ENCODE results near the gene NBEA. TPM values are rescaled to one million over a fixed set of nuclear protein-coding genes. Genes with fewer than 3 reads are reported as not detected.
"Not testable (repeated sequence)": the region's sequence is repeated elsewhere in the genome, so short reads cannot be mapped to it uniquely, and the experiment has no call there.

The NBEA gene
- total RNA-seq, 1 experiment from 2014 or later, result 1.6 TPM

DNA sequence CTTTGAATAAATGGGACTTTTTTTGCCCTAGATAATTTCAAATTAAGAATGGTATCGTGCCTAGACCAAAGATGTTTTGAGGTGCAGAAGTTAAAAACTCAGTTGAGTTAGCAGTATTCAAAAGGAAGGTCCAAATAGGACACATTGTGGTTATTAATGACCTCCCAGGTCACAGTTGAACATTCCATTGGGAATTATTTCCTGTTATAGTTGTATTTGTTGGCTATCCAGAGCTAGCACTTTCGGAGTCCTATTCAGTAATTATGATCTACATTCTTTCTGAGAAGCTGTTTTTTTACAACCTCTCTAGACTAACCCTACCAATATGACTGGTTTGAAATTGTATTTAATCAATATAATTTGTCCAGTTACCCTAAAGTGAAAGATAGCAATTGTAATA is 450.7 kb downstream of the NBEA start:
- Histone ChIP-seq H3K27ac (no peak overlapping the region), H3K4me1 (replicated peaks) (no peaks in the 10 kb centered on the region), H3K36me3 (no peaks in the 10 kb centered on the region), H3K4me3 (no peak overlapping the region), H3K9me3 (replicated peaks) (no peaks in the 10 kb centered on the region), H3K27me3 (replicated peaks) (no peaks in the 10 kb centered on the region)
- DNase-seq (ENCODE audit: low read depth in 1 of 2, low spot score in 2 of 2), result no peak

DNA sequence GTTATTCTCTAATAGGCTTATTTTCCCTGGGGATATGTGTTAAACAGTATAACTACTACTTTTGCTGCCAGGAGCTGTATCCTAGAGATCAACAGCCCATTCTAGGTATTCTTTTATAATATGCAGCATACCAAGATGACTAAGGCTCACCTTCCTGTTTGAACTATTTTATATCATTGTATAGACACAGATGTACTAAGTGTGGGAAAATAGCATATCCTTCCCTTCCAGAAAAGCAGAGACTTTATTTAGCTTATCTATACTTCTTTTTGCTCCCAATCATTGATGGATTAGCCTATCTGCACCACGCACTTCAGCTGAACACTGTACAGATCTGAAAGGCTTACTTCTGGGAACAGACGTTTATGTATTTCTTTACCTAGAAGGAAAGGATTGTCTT is 451.8 kb downstream of the NBEA start:
- no peak overlapping the region for H3K27ac ChIP-seq
- no peak for DNase-seq (ENCODE audit: low read depth in 1 of 2, low spot score in 2 of 2)

DNA sequence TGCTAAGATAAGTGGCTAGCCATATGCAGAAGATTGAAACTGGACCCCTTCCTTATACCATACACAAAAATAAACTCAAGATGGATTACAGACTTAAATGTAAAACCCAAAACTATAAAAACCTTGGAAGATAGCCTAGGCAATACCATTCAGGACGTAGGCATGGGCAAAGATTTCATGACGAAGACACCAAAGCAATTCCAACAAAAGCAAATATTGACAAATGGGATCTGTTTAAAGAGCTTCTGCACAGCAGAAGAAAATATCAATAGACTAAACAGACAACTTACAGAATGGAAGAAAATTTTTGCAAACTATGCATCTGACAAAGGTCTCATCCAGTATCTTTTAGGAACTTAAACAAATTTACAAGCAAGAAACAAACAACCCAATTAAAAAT is 466.2 kb downstream of the NBEA start:
- H3K4me3 ChIP-seq; H3K27ac ChIP-seq; H3K27me3 ChIP-seq (replicated peaks); H3K4me1 ChIP-seq (replicated peaks); DNase-seq (ENCODE audit: low read depth in 1 of 2, low spot score in 2 of 2); H3K36me3 ChIP-seq; H3K9me3 ChIP-seq (replicated peaks): not testable (repeated sequence)

More for the DNA sequence above, 451.8 kb downstream of the NBEA start:
- H3K9me3 ChIP-seq (replicated peaks), result no peaks in the 10 kb centered on the region
- no peak overlapping the region for H3K4me3 ChIP-seq
- H3K36me3 ChIP-seq, result no peaks in the 10 kb centered on the region
- no peaks in the 10 kb centered on the region for H3K4me1 ChIP-seq (replicated peaks)
- no peaks in the 10 kb centered on the region for H3K27me3 ChIP-seq (replicated peaks)

DNA sequence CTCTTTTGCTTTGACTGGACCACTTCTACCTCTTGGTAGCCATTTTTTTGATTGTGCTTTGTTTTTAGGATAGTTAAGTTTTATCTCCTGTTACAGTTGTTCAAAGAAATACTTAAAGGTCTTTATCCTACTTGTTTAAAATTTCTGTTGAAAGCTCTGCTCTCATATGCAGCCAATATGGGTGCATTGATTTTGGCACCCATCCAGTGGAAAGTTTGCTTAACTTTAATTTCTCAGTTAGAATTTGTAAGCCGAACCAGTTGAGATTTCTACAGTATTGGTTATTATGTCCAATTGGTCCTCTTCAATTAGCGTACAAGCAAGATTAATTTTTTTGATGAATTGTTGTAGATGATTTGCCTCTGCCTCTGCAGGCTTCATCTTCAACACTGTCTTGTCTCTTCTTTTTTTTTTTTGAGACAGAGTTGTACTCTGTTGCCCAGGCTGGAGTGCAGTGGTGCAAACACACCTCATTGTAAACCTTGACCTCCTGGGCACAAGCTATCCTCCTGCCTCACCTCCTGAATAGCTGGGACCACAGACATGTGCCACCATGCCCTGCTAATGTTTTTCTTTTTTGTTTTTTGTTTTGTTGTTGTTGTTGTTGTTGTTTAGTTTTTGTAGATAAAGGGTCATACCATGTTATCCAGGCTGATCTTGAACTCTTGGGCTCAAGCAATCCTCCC is 469.1 kb downstream of the NBEA start:
- DNase-seq (ENCODE audit: low read depth in 1 of 2, low spot score in 2 of 2), result no peak
- H3K4me3 ChIP-seq, result no peak overlapping the region
- H3K9me3 ChIP-seq (replicated peaks), result no peaks in the 10 kb centered on the region
- H3K27ac ChIP-seq, result no peak overlapping the region
- no peaks in the 10 kb centered on the region for H3K27me3 ChIP-seq (replicated peaks)
- H3K36me3 ChIP-seq, result no peaks in the 10 kb centered on the region
- H3K4me1 ChIP-seq (replicated peaks), result no peaks in the 10 kb centered on the region

DNA sequence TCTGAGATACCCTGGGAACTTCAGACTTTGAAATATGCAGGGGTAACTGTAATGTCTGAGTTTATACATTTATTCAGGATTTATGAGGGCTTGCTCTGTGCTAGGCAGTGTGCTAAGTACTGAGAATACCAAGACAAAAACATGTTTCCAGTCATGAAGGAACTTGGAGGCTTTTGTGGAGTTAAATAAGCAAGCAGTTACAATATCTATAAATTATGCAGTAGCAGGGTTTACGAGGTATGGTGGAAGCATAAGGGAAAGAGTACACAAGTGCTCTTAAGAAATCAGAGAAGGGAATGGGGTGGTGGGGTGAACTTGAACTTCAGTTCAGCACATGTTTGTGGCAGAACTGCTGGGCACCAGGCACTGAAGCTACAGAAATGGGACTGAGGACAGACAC is 506.4 kb downstream of the NBEA start:
- Histone ChIP-seq H3K4me1 (replicated peaks) (no peaks in the 10 kb centered on the region), H3K27me3 (replicated peaks) (0 out of 2 replicates have a peak, but pooled peaks cover 3% of the 10 kb centered on the region), H3K36me3 (no peaks in the 10 kb centered on the region), H3K27ac (no peak overlapping the region), H3K4me3 (no peak overlapping the region), H3K9me3 (replicated peaks) (no peaks in the 10 kb centered on the region)
- DNase-seq (ENCODE audit: low read depth in 1 of 2, low spot score in 2 of 2), result no peak

DNA sequence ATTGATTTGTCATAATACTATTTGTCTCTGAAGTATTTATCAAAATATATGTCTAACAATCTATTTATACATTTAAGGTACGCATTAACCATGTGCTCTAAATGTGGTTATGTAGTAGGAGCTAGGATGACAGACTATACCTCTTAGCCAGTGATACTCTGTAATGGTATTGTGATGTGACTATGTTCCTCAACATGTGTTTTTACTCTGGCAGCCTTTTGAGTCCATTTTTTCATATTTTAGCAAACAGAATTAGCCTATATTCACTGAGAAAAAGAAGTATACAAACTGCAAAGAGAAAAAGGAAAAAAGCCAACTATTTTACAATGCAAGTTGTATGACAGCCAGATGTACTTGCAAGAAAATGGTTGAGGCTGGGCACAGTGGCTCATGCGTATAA is 507.8 kb downstream of the NBEA start:
- Histone ChIP-seq H3K27ac (no peak overlapping the region), H3K4me1 (replicated peaks) (no peaks in the 10 kb centered on the region), H3K9me3 (replicated peaks) (no peaks in the 10 kb centered on the region), H3K4me3 (no peak overlapping the region), H3K27me3 (replicated peaks) (0 out of 2 replicates have a peak, but pooled peaks cover 3% of the 10 kb centered on the region), H3K36me3 (no peaks in the 10 kb centered on the region)
- no peak for DNase-seq (ENCODE audit: low read depth in 1 of 2, low spot score in 2 of 2)

DNA sequence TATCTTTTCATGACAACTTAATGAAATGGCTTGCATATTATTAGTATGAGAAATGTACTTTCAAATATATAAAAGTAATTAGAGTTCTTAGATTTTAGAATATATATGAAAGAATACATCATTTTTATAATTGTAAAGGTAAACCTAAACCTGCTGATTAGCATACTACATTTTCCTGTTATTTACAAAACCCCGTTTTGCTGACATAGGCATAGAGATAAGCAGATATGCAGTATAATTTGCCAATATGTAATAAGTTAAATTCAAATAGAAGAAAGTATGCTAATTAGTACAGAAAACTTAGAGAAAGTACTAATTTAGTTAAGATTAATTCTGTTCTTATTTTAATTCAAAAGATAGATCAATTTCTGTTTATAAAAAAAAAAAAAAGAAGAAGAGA is 513.0 kb downstream of the NBEA start:
- Histone ChIP-seq H3K36me3 (no peaks in the 10 kb centered on the region), H3K4me1 (replicated peaks) (no peaks in the 10 kb centered on the region), H3K9me3 (replicated peaks) (no peaks in the 10 kb centered on the region), H3K4me3 (no peak overlapping the region), H3K27ac (no peak overlapping the region), H3K27me3 (replicated peaks) (0 out of 2 replicates have a peak, but pooled peaks cover 3% of the 10 kb centered on the region)
- no peak for DNase-seq (ENCODE audit: low read depth in 1 of 2, low spot score in 2 of 2)

DNA sequence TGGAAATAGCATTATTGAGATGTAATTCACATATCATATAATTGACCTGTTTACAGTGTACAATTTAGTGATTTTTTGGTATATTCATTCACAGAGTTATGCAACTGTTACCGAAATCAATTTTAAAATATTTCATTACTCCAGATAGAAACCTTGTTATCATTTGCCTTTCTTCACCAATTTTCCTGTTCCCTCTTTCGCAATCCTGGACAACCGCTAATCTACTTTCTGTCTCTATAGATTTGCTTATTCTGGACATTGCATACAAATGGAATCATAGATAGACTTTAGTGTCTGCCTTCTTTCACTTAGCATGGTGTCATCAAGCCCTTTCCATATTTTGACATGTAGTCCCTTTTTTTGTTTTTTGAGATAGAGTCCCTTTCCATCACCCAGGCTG is 515.2 kb downstream of the NBEA start:
- no peaks in the 10 kb centered on the region for H3K36me3 ChIP-seq
- no peak overlapping the region for H3K4me3 ChIP-seq
- DNase-seq (ENCODE audit: low read depth in 1 of 2, low spot score in 2 of 2), result no peak
- no peak overlapping the region for H3K27ac ChIP-seq
- H3K4me1 ChIP-seq (replicated peaks), result no peaks in the 10 kb centered on the region
- no peaks in the 10 kb centered on the region for H3K9me3 ChIP-seq (replicated peaks)
- 0 out of 2 replicates have a peak, but pooled peaks cover 3% of the 10 kb centered on the region for H3K27me3 ChIP-seq (replicated peaks)

DNA sequence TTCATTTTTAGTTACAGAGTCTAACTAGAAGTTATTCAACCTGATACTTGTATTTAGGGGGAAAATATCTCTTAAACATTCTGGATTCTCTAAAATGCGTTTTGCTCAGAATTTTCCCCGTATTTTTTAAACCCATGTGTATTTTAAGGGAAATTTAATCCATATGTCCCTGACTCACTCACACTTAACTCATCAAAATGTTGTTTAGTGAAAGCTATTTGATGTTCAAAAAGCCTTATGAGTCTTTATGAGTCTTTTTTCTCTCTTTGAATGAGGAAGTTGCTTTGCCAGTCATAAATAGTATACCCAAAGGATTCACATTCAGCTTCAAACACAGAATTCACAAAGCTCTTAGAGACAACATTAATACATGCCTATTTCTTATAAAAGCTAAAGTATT is 518.0 kb downstream of the NBEA start:
- Histone ChIP-seq H3K4me1 (replicated peaks) (no peaks in the 10 kb centered on the region), H3K4me3 (no peak overlapping the region), H3K9me3 (replicated peaks) (no peaks in the 10 kb centered on the region), H3K36me3 (no peaks in the 10 kb centered on the region), H3K27ac (no peak overlapping the region), H3K27me3 (replicated peaks) (0 out of 2 replicates have a peak, but pooled peaks cover 3% of the 10 kb centered on the region)
- no peak for DNase-seq (ENCODE audit: low read depth in 1 of 2, low spot score in 2 of 2)

DNA sequence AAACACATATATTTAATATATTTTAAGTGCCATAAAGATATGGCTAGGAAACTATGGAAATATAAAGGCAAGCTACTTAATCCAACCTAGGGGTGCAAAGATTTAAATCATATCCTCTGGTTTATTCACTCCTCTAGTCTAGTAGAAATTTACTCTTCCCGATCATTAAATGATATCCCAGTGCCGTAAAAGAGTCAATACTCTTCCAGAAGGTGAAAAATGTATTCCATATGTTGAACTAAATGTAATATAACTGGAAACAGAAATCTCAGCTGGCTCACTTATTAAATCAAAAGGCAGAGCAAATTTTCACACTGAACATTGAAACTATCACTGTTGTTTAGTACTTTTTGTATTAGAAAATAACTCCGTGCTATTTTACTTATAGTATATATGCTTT is 523.3 kb downstream of the NBEA start:
- H3K9me3 ChIP-seq (replicated peaks), result no peaks in the 10 kb centered on the region
- H3K4me1 ChIP-seq (replicated peaks), result peaks cover 11% of the 10 kb centered on the region
- H3K27me3 ChIP-seq (replicated peaks), result no peaks in the 10 kb centered on the region
- no peaks in the 10 kb centered on the region for H3K36me3 ChIP-seq
- H3K4me3 ChIP-seq, result no peak overlapping the region
- H3K27ac ChIP-seq, result no peak overlapping the region
- DNase-seq (ENCODE audit: low read depth in 1 of 2, low spot score in 2 of 2), result no peak

DNA sequence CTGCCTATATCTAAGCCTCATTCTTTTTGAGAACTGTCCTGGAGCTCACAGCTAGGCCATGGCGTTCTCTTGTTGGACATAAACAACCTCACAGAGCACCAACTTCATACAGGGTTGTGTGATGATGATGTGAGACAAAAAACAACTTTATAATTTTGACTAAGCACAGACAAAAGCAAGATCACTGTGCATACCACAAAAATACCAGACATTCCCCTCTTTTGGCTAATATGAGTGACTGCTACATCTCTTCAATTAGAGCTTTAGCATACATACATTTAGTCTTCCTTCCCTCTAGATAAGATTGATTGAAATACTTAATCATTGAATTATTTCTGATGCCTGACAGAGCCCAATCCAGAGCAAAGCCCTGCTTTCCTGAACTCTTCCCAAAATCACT is 526.1 kb downstream of the NBEA start:
- H3K27ac ChIP-seq, result peak overlapping the region; percentile 22; the same call in 1 of the 2 replicates
- peak in 1 of 2 experiments; percentile 25 for DNase-seq (ENCODE audit: low read depth in 1 of 2, low spot score in 2 of 2)
- H3K9me3 ChIP-seq (replicated peaks), result no peaks in the 10 kb centered on the region
- H3K36me3 ChIP-seq, result no peaks in the 10 kb centered on the region
- no peak overlapping the region for H3K4me3 ChIP-seq
- no peaks in the 10 kb centered on the region for H3K27me3 ChIP-seq (replicated peaks)
- peaks cover 11% of the 10 kb centered on the region for H3K4me1 ChIP-seq (replicated peaks)

DNA sequence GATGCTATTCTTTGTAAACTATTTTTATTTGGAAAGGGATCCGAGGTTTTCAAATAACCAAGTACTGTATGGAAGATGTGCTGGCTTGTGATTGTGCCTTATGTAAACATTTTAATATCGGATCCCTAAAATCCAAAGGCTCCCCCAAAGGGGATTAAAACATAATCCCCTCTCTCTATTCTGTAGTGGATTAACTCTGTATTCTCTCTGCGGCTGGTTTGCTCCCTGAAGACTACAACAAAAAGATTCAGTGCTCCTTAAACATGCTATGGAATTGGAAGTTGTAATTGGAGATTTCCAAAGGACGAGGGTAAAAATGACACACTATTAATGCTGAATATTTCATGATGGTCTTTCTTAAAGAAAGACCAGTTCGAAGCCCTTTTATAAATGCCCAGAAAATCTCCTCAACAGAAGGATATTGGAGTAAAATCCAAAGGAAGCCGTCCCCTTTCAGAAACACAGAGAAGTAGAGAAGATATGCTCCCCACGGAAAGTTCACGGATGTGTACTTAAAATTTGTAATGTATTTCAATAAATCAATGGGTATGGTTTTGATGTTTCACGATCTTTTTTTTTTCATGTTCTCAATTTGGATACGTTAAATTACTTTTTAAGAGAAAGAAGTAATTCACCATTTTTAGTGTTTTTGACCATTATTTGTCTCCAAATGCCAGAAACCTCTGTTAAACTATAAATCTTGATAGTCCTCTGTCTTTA is 527.9 kb downstream of the NBEA start:
- H3K4me3 ChIP-seq, result peak overlapping the region; percentile 53
- DNase-seq (ENCODE audit: low read depth in 1 of 2, low spot score in 2 of 2), result peak in 1 of 2 experiments; percentile 41

DNA sequence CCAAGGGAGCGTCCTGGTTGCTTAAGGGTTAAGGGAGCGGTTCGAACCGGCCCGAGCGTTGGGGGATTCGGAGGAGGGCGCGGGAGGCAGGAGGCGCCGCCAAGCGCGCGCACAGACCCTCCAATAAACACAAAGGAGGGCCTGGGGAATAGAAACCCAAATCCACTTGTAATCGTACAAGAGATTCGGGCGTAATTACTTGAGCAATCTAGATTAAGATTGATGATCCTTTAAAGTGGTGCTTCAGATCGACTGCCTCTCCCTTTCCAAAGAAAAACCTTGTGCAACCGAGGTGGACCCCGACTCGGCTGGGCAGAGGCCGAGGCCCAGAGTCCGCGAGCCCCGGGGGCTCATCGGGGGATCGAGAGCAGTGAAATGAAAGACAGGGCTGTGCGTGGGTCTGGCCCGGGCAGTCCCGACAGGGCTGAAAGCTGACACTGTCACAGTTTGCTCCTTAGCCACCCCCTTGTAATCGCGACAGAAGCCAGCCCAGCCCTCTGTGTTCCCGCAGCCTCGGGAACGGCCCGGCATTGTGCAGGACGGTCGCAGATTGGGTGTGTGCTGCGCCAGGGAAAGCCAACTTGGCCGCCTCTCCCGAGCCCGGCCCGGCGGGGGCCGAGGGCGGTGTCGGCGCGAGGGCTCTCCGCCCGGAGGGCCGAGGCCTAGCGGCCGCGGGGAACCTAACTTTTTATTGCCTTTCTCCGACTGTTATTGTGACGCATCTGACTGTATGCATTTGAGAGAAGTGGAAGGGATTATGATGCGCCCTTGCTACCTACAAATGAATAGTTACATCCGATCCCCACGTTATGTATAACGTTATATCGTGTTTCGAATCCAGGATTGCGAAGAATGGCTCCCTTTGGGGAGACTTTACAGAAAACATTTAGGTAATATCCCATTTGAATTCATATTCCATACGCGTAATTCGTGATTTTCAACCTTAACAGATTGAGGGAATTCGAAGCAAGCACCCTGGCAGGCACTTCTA is 528.9 kb downstream of the NBEA start:
- H3K27ac ChIP-seq, result peak overlapping the region; percentile 88
- peaks cover 5% of the 10 kb centered on the region; the same call in 1 of the 2 replicates for H3K27me3 ChIP-seq (replicated peaks)
- H3K4me3 ChIP-seq, result peak overlapping the region; percentile 53
- H3K4me1 ChIP-seq (replicated peaks), result peaks cover 11% of the 10 kb centered on the region
- DNase-seq (ENCODE audit: low read depth in 1 of 2, low spot score in 2 of 2), result peak; percentile 48 to 76
- 0 out of 2 replicates have a peak, but pooled peaks cover 4% of the 10 kb centered on the region for H3K36me3 ChIP-seq
- H3K9me3 ChIP-seq (replicated peaks), result no peaks in the 10 kb centered on the region

More for the DNA sequence above, 527.9 kb downstream of the NBEA start:
- Histone ChIP-seq H3K27ac (peak overlapping the region; percentile 88), H3K9me3 (replicated peaks) (no peaks in the 10 kb centered on the region), H3K27me3 (replicated peaks) (peaks cover 5% of the 10 kb centered on the region; the same call in 1 of the 2 replicates), H3K4me1 (replicated peaks) (peaks cover 11% of the 10 kb centered on the region), H3K36me3 (no peaks in the 10 kb centered on the region)

Data from SJSA1 (cell line).